Liver (tissue), 9 donors: ENCODE data around the gene EFNA3. TPM values are rescaled to one million over a fixed set of nuclear protein-coding genes. Genes with fewer than 3 reads are reported as not detected.

Source experiments
- DNase-seq: peaks from one replicate; pipeline ENCODE4 v3.0.0-alpha.2; 2017; ENCODE audit warnings: low spot score
- H3K27ac ChIP-seq, 2 donors: one replicate each; pipeline ENCODE4 v1.7.0; 2013; ENCODE audit warnings: inconsistent platforms in 2 of 2, low read length in 2 of 2, control low read depth in 1 of 2, low read depth in 1 of 2, mild to moderate bottlenecking in 1 of 2
- H3K27me3 ChIP-seq, 4 donors: one replicate each; pipeline versions ENCODE4 v1.6.1 to v1.7.0; 2013; ENCODE audit warnings: low read length in 3 of 4, inconsistent platforms in 1 of 4, mild to moderate bottlenecking in 1 of 4, moderate library complexity in 1 of 4; ENCODE audit not compliant: control insufficient read depth in 4 of 4, insufficient read depth in 4 of 4
- H3K36me3 ChIP-seq, 4 donors: one replicate each; pipeline versions ENCODE4 v1.6.1 to v1.7.0; 2013; ENCODE audit warnings: low read length in 3 of 4, mild to moderate bottlenecking in 3 of 4, low read depth in 1 of 4, moderate library complexity in 1 of 4; ENCODE audit not compliant: control insufficient read depth in 4 of 4, insufficient read depth in 3 of 4
- H3K4me1 ChIP-seq, 4 donors: one replicate each; pipeline versions ENCODE4 v1.6.1 to v1.7.0; 2013; ENCODE audit warnings: low read length in 3 of 4, mild to moderate bottlenecking in 3 of 4, moderate library complexity in 1 of 4; ENCODE audit not compliant: control insufficient read depth in 4 of 4, insufficient read depth in 4 of 4
- H3K4me3 ChIP-seq, 3 donors: one replicate each; pipeline versions ENCODE4 v1.6.1 to v1.7.0; 2013; ENCODE audit warnings: low read length in 3 of 3, control low read depth in 1 of 3, low read depth in 1 of 3, mild to moderate bottlenecking in 1 of 3
- H3K9ac ChIP-seq, 2 donors: one replicate each; pipeline ENCODE4 v1.7.0; 2013; ENCODE audit warnings: low read length in 2 of 2, mild to moderate bottlenecking in 2 of 2, moderate library complexity in 2 of 2, control low read depth in 1 of 2, low read depth in 1 of 2
- H3K9me3 ChIP-seq, 4 donors: one replicate each; pipeline versions ENCODE4 v1.6.1 to v1.7.0; 2013; ENCODE audit warnings: low read length in 3 of 4; ENCODE audit not compliant: control insufficient read depth in 4 of 4
- EGR1 ChIP-seq, 2 donors: IDR thresholded peaks; 2 replicates each; pipeline ENCODE4 v1.6.1; 2016 to 2018; ENCODE audit warnings: antibody characterized with exemption in 2 of 2, low read depth in 2 of 2
- FOXA1 ChIP-seq: IDR thresholded peaks from 2 replicates; pipeline ENCODE4 v1.6.1; 2016; ENCODE audit warnings: antibody characterized with exemption
- FOXA2 ChIP-seq: IDR thresholded peaks from 2 replicates; pipeline ENCODE4 v1.6.1; 2016; ENCODE audit warnings: antibody characterized with exemption
- GABPA ChIP-seq, 2 donors: IDR thresholded peaks in 1 of 2; conservative IDR thresholded peaks in 1 of 2; 2 replicates each; pipeline ENCODE4 v1.6.1; 2016; ENCODE audit warnings: antibody characterized with exemption in 2 of 2, mild to moderate bottlenecking in 1 of 2, moderate library complexity in 1 of 2
- HNF4A ChIP-seq, 2 donors: conservative IDR thresholded peaks; 2 replicates each; pipeline ENCODE4 v1.6.1; 2016; ENCODE audit warnings: antibody characterized with exemption in 2 of 2, mild to moderate bottlenecking in 2 of 2
- HNF4G ChIP-seq: IDR thresholded peaks from 2 replicates; pipeline ENCODE4 v1.6.1; 2016; ENCODE audit warnings: antibody characterized with exemption
- JUND ChIP-seq, 2 donors: IDR thresholded peaks; 2 replicates each; pipeline ENCODE4 v1.6.1; 2016; ENCODE audit warnings: antibody characterized with exemption in 2 of 2
- NR2F2 ChIP-seq: IDR thresholded peaks from 2 replicates; pipeline ENCODE4 v1.6.1; 2016; ENCODE audit warnings: antibody characterized with exemption
- RAD21 ChIP-seq, 2 donors: IDR thresholded peaks; 2 replicates each; pipeline ENCODE4 v1.6.1; 2016; ENCODE audit warnings: antibody characterized with exemption in 2 of 2, mild to moderate bottlenecking in 2 of 2
- RXRA ChIP-seq, 2 donors: IDR thresholded peaks; 2 replicates each; pipeline ENCODE4 v1.6.1; 2017 to 2018; ENCODE audit warnings: antibody characterized with exemption in 2 of 2, mild to moderate bottlenecking in 1 of 2
- SP1 ChIP-seq: IDR thresholded peaks from 2 replicates; pipeline ENCODE4 v1.6.1; 2018; ENCODE audit warnings: antibody characterized with exemption, mild to moderate bottlenecking
- TAF1 ChIP-seq: conservative IDR thresholded peaks from 2 replicates; pipeline ENCODE4 v1.6.1; 2016; ENCODE audit warnings: antibody characterized with exemption, mild to moderate bottlenecking
- YY1 ChIP-seq: IDR thresholded peaks from 2 replicates; pipeline ENCODE4 v1.6.1; 2016; ENCODE audit warnings: antibody characterized with exemption, mild to moderate bottlenecking
- WGBS: extraction: QIAGEN DNeasy Blood & Tissue Kit; methylation state at CpG from one replicate; pipeline ENCODE4 v1.1.7; 2013; 5-methylcytosine and 5-hydroxymethylcytosine counted together
- polyA plus RNA-seq, 2 donors: library from polyadenylated mRNA; stranded (reverse) in 1 of 2; unstranded in 1 of 2; fragments of 200-250 nt in 1 of 2; fragments of >200 nt in 1 of 2; fragmentation: Nextera tagmentation in 1 of 2; extraction: Ambion mirVana in 1 of 2; gene quantifications; one replicate each; pipeline versions ENCODE4 v1.2.1 to v1.2.3, GENCODE V29; 2013 to 2015
- total RNA-seq, 2 donors: library from RNA; depleted of rRNA; stranded (reverse); fragments of >200 nt; gene quantifications; one replicate each; pipeline ENCODE4 v1.2.3, GENCODE V29; 2014
- TF ChIP-seq, protein P1 (sequence below): IDR thresholded peaks from 2 replicates; pipeline ENCODE4 v1.6.1; 2016; ENCODE audit warnings: antibody characterized with exemption
- TF ChIP-seq, protein P2 (sequence below): IDR thresholded peaks from 2 replicates; pipeline ENCODE4 v1.6.1; 2016; ENCODE audit warnings: antibody characterized with exemption, mild to moderate bottlenecking
- TF ChIP-seq, protein P3 (sequence below): fragments of 150-350 bp; IDR thresholded peaks from 2 replicates; pipeline ENCODE4 v1.5.1; 2017; ENCODE audit warnings: improper control_type of control experiment, low read depth, low read length; ENCODE audit not compliant: missing input control
- TF ChIP-seq, protein P4 (sequence below): IDR thresholded peaks from 2 replicates; pipeline ENCODE4 v1.6.1; 2016; ENCODE audit warnings: antibody characterized with exemption
- TF ChIP-seq, protein P5 (sequence below): IDR thresholded peaks from 2 replicates; pipeline ENCODE4 v1.6.1; 2016; ENCODE audit warnings: antibody characterized with exemption
- donor health status: healthy.
- donor health status: healthy.
- donor health status: healthy.
- donor health status: healthy.
- donor health status: healthy.

EFNA3 gene
- total and polyA plus RNA-seq, 4 donors: 0.47 to 3.7 (median 1.1) TPM

DNA sequence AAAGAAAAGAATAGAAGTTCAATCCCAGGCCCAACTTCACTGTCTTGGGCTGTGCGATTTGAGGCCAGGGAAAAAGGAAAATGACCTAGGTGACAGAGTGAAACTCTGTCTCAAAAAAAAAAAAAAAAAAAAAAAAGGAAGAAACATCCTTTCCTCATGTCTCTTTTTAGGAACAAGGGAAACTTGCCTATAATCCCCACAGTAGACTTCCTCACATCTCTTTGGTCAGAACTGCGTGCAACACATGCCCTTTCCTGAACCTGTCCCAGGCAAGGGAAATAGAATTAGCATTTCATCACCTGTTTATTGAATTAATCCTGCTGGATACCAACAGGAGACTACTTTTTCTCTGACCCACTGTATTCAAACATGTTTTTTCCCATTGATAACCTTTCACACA is 42.7 kb upstream of the EFNA3 start:
- 84% methylated on average over 2 of the region's 2 CpGs for WGBS
- DNase-seq: no peak
- Histone ChIP-seq H3K9me3 (no peaks in the 10 kb centered on the region), H3K36me3 (no peaks in the 10 kb centered on the region), H3K4me3 (no peak overlapping the region), H3K9ac (no peak overlapping the region), H3K27me3 (no peaks in the 10 kb centered on the region), H3K27ac (no peak overlapping the region), H3K4me1 (peaks cover 5 to 18% (median 12%) of the 10 kb centered on the region in 4 donors)
- TF ChIP-seq, protein P1, sequence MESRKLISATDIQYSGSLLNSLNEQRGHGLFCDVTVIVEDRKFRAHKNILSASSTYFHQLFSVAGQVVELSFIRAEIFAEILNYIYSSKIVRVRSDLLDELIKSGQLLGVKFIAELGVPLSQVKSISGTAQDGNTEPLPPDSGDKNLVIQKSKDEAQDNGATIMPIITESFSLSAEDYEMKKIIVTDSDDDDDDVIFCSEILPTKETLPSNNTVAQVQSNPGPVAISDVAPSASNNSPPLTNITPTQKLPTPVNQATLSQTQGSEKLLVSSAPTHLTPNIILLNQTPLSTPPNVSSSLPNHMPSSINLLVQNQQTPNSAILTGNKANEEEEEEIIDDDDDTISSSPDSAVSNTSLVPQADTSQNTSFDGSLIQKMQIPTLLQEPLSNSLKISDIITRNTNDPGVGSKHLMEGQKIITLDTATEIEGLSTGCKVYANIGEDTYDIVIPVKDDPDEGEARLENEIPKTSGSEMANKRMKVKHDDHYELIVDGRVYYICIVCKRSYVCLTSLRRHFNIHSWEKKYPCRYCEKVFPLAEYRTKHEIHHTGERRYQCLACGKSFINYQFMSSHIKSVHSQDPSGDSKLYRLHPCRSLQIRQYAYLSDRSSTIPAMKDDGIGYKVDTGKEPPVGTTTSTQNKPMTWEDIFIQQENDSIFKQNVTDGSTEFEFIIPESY: no peak
- TF ChIP-seq FOXA2: no peak
- TF ChIP-seq, protein P2, sequence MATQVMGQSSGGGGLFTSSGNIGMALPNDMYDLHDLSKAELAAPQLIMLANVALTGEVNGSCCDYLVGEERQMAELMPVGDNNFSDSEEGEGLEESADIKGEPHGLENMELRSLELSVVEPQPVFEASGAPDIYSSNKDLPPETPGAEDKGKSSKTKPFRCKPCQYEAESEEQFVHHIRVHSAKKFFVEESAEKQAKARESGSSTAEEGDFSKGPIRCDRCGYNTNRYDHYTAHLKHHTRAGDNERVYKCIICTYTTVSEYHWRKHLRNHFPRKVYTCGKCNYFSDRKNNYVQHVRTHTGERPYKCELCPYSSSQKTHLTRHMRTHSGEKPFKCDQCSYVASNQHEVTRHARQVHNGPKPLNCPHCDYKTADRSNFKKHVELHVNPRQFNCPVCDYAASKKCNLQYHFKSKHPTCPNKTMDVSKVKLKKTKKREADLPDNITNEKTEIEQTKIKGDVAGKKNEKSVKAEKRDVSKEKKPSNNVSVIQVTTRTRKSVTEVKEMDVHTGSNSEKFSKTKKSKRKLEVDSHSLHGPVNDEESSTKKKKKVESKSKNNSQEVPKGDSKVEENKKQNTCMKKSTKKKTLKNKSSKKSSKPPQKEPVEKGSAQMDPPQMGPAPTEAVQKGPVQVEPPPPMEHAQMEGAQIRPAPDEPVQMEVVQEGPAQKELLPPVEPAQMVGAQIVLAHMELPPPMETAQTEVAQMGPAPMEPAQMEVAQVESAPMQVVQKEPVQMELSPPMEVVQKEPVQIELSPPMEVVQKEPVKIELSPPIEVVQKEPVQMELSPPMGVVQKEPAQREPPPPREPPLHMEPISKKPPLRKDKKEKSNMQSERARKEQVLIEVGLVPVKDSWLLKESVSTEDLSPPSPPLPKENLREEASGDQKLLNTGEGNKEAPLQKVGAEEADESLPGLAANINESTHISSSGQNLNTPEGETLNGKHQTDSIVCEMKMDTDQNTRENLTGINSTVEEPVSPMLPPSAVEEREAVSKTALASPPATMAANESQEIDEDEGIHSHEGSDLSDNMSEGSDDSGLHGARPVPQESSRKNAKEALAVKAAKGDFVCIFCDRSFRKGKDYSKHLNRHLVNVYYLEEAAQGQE: no peak
- TF ChIP-seq, protein P3, sequence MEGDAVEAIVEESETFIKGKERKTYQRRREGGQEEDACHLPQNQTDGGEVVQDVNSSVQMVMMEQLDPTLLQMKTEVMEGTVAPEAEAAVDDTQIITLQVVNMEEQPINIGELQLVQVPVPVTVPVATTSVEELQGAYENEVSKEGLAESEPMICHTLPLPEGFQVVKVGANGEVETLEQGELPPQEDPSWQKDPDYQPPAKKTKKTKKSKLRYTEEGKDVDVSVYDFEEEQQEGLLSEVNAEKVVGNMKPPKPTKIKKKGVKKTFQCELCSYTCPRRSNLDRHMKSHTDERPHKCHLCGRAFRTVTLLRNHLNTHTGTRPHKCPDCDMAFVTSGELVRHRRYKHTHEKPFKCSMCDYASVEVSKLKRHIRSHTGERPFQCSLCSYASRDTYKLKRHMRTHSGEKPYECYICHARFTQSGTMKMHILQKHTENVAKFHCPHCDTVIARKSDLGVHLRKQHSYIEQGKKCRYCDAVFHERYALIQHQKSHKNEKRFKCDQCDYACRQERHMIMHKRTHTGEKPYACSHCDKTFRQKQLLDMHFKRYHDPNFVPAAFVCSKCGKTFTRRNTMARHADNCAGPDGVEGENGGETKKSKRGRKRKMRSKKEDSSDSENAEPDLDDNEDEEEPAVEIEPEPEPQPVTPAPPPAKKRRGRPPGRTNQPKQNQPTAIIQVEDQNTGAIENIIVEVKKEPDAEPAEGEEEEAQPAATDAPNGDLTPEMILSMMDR: no peak
- TF ChIP-seq HNF4G: no peak
- TF ChIP-seq GABPA (IDR thresholded peaks at IDR 0.05 in 1 of 2, conservative IDR thresholded peaks at IDR 0.05 in 1 of 2): no peak
- no peak for TF ChIP-seq RAD21 (IDR thresholded peaks at IDR 0.05)
- TF ChIP-seq, protein P4, sequence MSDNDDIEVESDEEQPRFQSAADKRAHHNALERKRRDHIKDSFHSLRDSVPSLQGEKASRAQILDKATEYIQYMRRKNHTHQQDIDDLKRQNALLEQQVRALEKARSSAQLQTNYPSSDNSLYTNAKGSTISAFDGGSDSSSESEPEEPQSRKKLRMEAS: no peak
- TF ChIP-seq YY1: no peak
- TF ChIP-seq HNF4A (conservative IDR thresholded peaks at IDR 0.05): no peak
- no peak for TF ChIP-seq NR2F2
- TF ChIP-seq, protein P5, sequence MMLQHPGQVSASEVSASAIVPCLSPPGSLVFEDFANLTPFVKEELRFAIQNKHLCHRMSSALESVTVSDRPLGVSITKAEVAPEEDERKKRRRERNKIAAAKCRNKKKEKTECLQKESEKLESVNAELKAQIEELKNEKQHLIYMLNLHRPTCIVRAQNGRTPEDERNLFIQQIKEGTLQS: no peak
- TF ChIP-seq JUND (IDR thresholded peaks at IDR 0.05): no peak
- TF ChIP-seq SP1: no peak
- no peak for TF ChIP-seq EGR1 (IDR thresholded peaks at IDR 0.05; ENCODE audit: low read depth in 2 of 2)
- TF ChIP-seq RXRA (IDR thresholded peaks at IDR 0.05): no peak

DNA sequence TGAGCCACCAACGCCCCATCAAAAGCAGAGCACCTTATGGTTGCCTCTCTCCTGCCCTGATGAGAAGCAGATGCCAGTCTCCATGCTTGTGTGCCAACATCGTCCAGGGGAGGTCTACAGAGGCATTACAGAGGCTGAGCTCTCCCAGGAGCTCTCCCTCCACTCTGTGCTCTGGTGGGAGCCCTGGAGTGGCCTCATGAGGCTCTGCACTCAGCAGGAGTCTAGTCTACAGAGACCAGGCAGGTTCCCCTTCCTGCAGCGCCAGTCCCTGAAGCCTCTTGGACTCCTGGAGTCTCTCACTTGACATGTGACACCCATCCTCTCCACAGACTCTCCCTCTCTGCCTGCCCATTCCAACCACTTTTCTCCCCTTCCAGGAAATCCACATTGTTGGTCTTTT is 41.6 kb upstream of the EFNA3 start:
- no peak for DNase-seq
- H3K27me3 ChIP-seq: no peaks in the 10 kb centered on the region
- H3K9ac ChIP-seq: no peak overlapping the region
- no peak overlapping the region for H3K27ac ChIP-seq
- peaks cover 5 to 18% (median 12%) of the 10 kb centered on the region in 4 donors for H3K4me1 ChIP-seq
- H3K4me3 ChIP-seq: no peak overlapping the region
- H3K9me3 ChIP-seq: no peaks in the 10 kb centered on the region
- 73% methylated on average over 3 of the region's 3 CpGs for WGBS
- no peaks in the 10 kb centered on the region for H3K36me3 ChIP-seq
- no peak for TF ChIP-seq GABPA (IDR thresholded peaks at IDR 0.05 in 1 of 2, conservative IDR thresholded peaks at IDR 0.05 in 1 of 2)
- no peak for TF ChIP-seq RAD21 (IDR thresholded peaks at IDR 0.05)
- TF ChIP-seq, protein P1: no peak
- TF ChIP-seq JUND (IDR thresholded peaks at IDR 0.05): no peak
- TF ChIP-seq NR2F2: no peak
- TF ChIP-seq, protein P5: no peak
- TF ChIP-seq YY1: no peak
- TF ChIP-seq FOXA2: no peak
- TF ChIP-seq, protein P2: no peak
- no peak for TF ChIP-seq EGR1 (IDR thresholded peaks at IDR 0.05; ENCODE audit: low read depth in 2 of 2)
- TF ChIP-seq FOXA1: no peak
- no peak for TF ChIP-seq TAF1
- TF ChIP-seq SP1: no peak
- no peak for TF ChIP-seq HNF4G
